8988T (cell line): ENCODE results near the gene NAT9.

Experiments
- DNase-seq: peaks from one replicate; pipeline ENCODE4 v3.0.0; 2011

NAT9 gene

GRCh38 chr17:74742153-74742515 is 34.0 kb downstream of the NAT9 start:
- DNase-seq, result no peak

GRCh38 chr17:74740641-74741387 is 35.3 kb downstream of the NAT9 start:
- no peak for DNase-seq

GRCh38 chr17:74740173-74740572 is 36.0 kb downstream of the NAT9 start:
- DNase-seq, result no peak

- DNase-seq, result no peak
These were observed 36.8 kb downstream of the NAT9 start for GRCh38 chr17:74739227-74739831.

- DNase-seq, result no peak
These were observed 37.8 kb downstream of the NAT9 start for GRCh38 chr17:74738051-74738996.

GRCh38 chr17:74737299-74738050 is 38.7 kb downstream of the NAT9 start:
- no peak for DNase-seq

- no peak for DNase-seq
These were observed 39.4 kb downstream of the NAT9 start, which contains the start of gene RAB37 for GRCh38 chr17:74736513-74737298. RAB37 (plus strand) TSS chr17:74737256; CDS start chr17:74737273, 17 bp downstream.

GRCh38 chr17:74734256-74734655 is 41.9 kb downstream of the NAT9 start:
- no peak for DNase-seq

- DNase-seq, result no peak
These were observed 42.6 kb downstream of the NAT9 start for GRCh38 chr17:74733365-74734122.

- DNase-seq, result no peak
These were observed 43.9 kb downstream of the NAT9 start for GRCh38 chr17:74732042-74732867.

- DNase-seq, result no peak
These were observed 44.9 kb downstream of the NAT9 start for GRCh38 chr17:74731347-74731605.

- DNase-seq, result no peak
These were observed 45.4 kb downstream of the NAT9 start for GRCh38 chr17:74730491-74731346.

- DNase-seq, result no peak
These were observed 46.3 kb downstream of the NAT9 start for GRCh38 chr17:74729866-74730265.

GRCh38 chr17:74729368-74729767 is 46.8 kb downstream of the NAT9 start:
- DNase-seq, result no peak

GRCh38 chr17:74728702-74729075 is 47.5 kb downstream of the NAT9 start:
- no peak for DNase-seq

GRCh38 chr17:74728033-74728701 is 48.0 kb downstream of the NAT9 start:
- no peak for DNase-seq

- no peak for DNase-seq
These were observed 51.0 kb downstream of the NAT9 start for GRCh38 chr17:74725111-74725510.

GRCh38 chr17:74723891-74724290 is 52.3 kb downstream of the NAT9 start:
- no peak for DNase-seq

GRCh38 chr17:74722782-74723181 is 53.4 kb downstream of the NAT9 start:
- DNase-seq, result no peak
